H9 (cell line): ENCODE results near the gene CSTF3. TPM values are rescaled to one million over a fixed set of nuclear protein-coding genes. Genes with fewer than 3 reads are reported as not detected.

Source experiments
- DNase-seq: peaks from one replicate; pipeline ENCODE4 v3.0.0-alpha.2; 2017
- H2AFZ ChIP-seq: one replicate; pipeline ENCODE4 v1.6.1; 2013; ENCODE audit warnings: mild to moderate bottlenecking, low read length, control low read depth, moderate library complexity
- H2AK5ac ChIP-seq: 2 replicates; pipeline ENCODE4 v1.6.1; 2013; ENCODE audit warnings: low read length, control low read depth, mixed read lengths; ENCODE audit not compliant: insufficient read length
- H2BK120ac ChIP-seq: one replicate; pipeline ENCODE4 v1.6.1; 2013; ENCODE audit warnings: low read depth, mild to moderate bottlenecking, low read length, control low read depth, inconsistent platforms; ENCODE audit not compliant: poor library complexity, severe bottlenecking
- H2BK12ac ChIP-seq: 2 replicates; pipeline ENCODE4 v1.6.1; 2013; ENCODE audit warnings: low read length, control low read depth, mixed read lengths, low read depth; ENCODE audit not compliant: insufficient read length
- H2BK15ac ChIP-seq: 2 replicates; pipeline ENCODE4 v1.6.1; 2013; ENCODE audit warnings: low read depth, low read length, control low read depth
- H2BK20ac ChIP-seq: one replicate; pipeline ENCODE4 v1.6.1; 2013; ENCODE audit warnings: low read depth, mild to moderate bottlenecking, low read length, control low read depth, inconsistent platforms; ENCODE audit not compliant: poor library complexity, severe bottlenecking
- H2BK5ac ChIP-seq: 2 replicates; pipeline ENCODE4 v1.6.1; 2013; ENCODE audit warnings: low read length, control low read depth, mixed read lengths; ENCODE audit not compliant: insufficient read length
- H3K14ac ChIP-seq: 2 replicates; pipeline ENCODE4 v1.6.1; 2013; ENCODE audit warnings: low read length, control low read depth; ENCODE audit not compliant: insufficient read depth
- H3K18ac ChIP-seq: 2 replicates; pipeline ENCODE4 v1.6.1; 2013; ENCODE audit warnings: low read depth, mild to moderate bottlenecking, mixed read lengths, low read length, control low read depth; ENCODE audit not compliant: insufficient read length
- H3K23ac ChIP-seq: 2 replicates; pipeline ENCODE4 v1.6.1; 2013; ENCODE audit warnings: low read length, control low read depth, mixed read lengths, low read depth; ENCODE audit not compliant: insufficient read length
- H3K23me2 ChIP-seq: 2 replicates; pipeline ENCODE4 v1.6.1; 2013; ENCODE audit warnings: low read depth, mild to moderate bottlenecking, mixed read lengths, low read length, control low read depth; ENCODE audit not compliant: insufficient read length, poor library complexity, severe bottlenecking
- H3K27ac ChIP-seq: 2 replicates; pipeline ENCODE4 v1.5.1; 2013; ENCODE audit warnings: low read length, control low read depth, mixed read lengths, low read depth; ENCODE audit not compliant: insufficient read length
- H3K27me3 ChIP-seq: 2 replicates; pipeline ENCODE4 v1.6.1; 2013; ENCODE audit warnings: low read length, control low read depth, inconsistent platforms; ENCODE audit not compliant: insufficient read depth
- H3K4ac ChIP-seq: 2 replicates; pipeline ENCODE4 v1.6.1; 2013; ENCODE audit warnings: low read depth, mild to moderate bottlenecking, control low read depth, inconsistent platforms, low read length, moderate library complexity
- H3K4me1 ChIP-seq: 2 replicates; pipeline ENCODE4 v1.6.1; 2013; ENCODE audit warnings: low read length, control low read depth, inconsistent platforms; ENCODE audit not compliant: insufficient read depth
- H3K4me2 ChIP-seq: 2 replicates; pipeline ENCODE4 v1.6.1; 2013; ENCODE audit warnings: low read length, control low read depth, mixed read lengths; ENCODE audit not compliant: insufficient read length, insufficient read depth
- H3K56ac ChIP-seq: 2 replicates; pipeline ENCODE4 v1.6.1; 2013; ENCODE audit warnings: low read depth, mild to moderate bottlenecking, mixed read lengths, low read length, control low read depth; ENCODE audit not compliant: insufficient read length
- H3K79me1 ChIP-seq: 2 replicates; pipeline ENCODE4 v1.6.1; 2013; ENCODE audit warnings: low read depth, mild to moderate bottlenecking, moderate library complexity, low read length, control low read depth, inconsistent platforms; ENCODE audit not compliant: insufficient read depth, poor library complexity, severe bottlenecking
- H3K79me2 ChIP-seq: 2 replicates; pipeline ENCODE4 v1.6.1; 2013; ENCODE audit warnings: low read length, control low read depth, inconsistent platforms; ENCODE audit not compliant: insufficient read depth
- H3K9ac ChIP-seq: 2 replicates; pipeline ENCODE4 v1.6.1; 2013; ENCODE audit warnings: low read length, control low read depth, mixed read lengths; ENCODE audit not compliant: insufficient read length; ENCODE audit errors: extremely low read depth
- H3K9me3 ChIP-seq: one replicate; pipeline ENCODE4 v1.6.1; 2013; ENCODE audit warnings: low read depth, low read length, inconsistent platforms; ENCODE audit not compliant: control insufficient read depth
- H3T11ph ChIP-seq: one replicate; pipeline ENCODE4 v1.6.1; 2013; ENCODE audit warnings: mild to moderate bottlenecking, low read length, control low read depth, inconsistent platforms
- H4K20me1 ChIP-seq: one replicate; pipeline ENCODE4 v1.6.1; 2013; ENCODE audit not compliant: control insufficient read depth, insufficient read length, insufficient read depth
- H4K5ac ChIP-seq: 2 replicates; pipeline ENCODE4 v1.6.1; 2013; ENCODE audit warnings: low read depth, mild to moderate bottlenecking, mixed read lengths, low read length, control low read depth; ENCODE audit not compliant: insufficient read length
- H4K8ac ChIP-seq: replicated peaks from 2 replicates; pipeline ENCODE4 v1.6.1; 2013; ENCODE audit warnings: low read length, control low read depth, mixed read lengths, low read depth; ENCODE audit not compliant: insufficient read length
- H4K91ac ChIP-seq: 2 replicates; pipeline ENCODE4 v1.6.1; 2013; ENCODE audit warnings: low read depth, mild to moderate bottlenecking, moderate library complexity, mixed read lengths, low read length, control low read depth; ENCODE audit not compliant: insufficient read length
- H3K27ac Mint-ChIP-seq, 3 experiments: 2 replicates in 2 of 3; 3 replicates in 1 of 3; pipeline ENCODE4 v1.8.0; 2020 to 2021; ENCODE audit warnings: mixed read lengths in 3 of 3, mild to moderate bottlenecking in 1 of 3, moderate library complexity in 1 of 3
- H3K27me3 Mint-ChIP-seq: 2 replicates; pipeline ENCODE4 v1.8.0; 2021; ENCODE audit warnings: low read depth, mild to moderate bottlenecking, moderate library complexity, mixed read lengths
- H3K36me3 Mint-ChIP-seq, 3 experiments: 2 replicates in 2 of 3; 3 replicates in 1 of 3; pipeline ENCODE4 v1.8.0; 2020 to 2021; ENCODE audit warnings: low read depth in 3 of 3, mixed read lengths in 3 of 3; ENCODE audit not compliant: insufficient read depth in 1 of 3
- H3K4me1 Mint-ChIP-seq, 2 experiments: 2 replicates each; pipeline ENCODE4 v1.8.0; 2020; ENCODE audit warnings: mixed read lengths in 2 of 2
- H3K4me3 Mint-ChIP-seq, 2 experiments: 2 replicates in 1 of 2; 3 replicates in 1 of 2; pipeline ENCODE4 v1.8.0; 2020 to 2021; ENCODE audit warnings: mild to moderate bottlenecking in 2 of 2, mixed read lengths in 2 of 2, moderate library complexity in 1 of 2
- H3K9me3 Mint-ChIP-seq, 2 experiments: 2 replicates in 1 of 2; 3 replicates in 1 of 2; pipeline ENCODE4 v1.8.0; 2020; ENCODE audit warnings: mild to moderate bottlenecking in 2 of 2, mixed read lengths in 2 of 2, moderate library complexity in 1 of 2
- WGBS: extraction: QIAGEN DNeasy Blood & Tissue Kit; methylation state at CpG from one replicate; pipeline ENCODE4 v1.1.7; 2013; ENCODE audit warnings: missing lambda C conversion rate, low lambda C conversion rate, mixed read lengths; ENCODE audit not compliant: insufficient read length; ENCODE audit errors: extremely low coverage; 5-methylcytosine and 5-hydroxymethylcytosine counted together
- total RNA-seq: library from RNA; stranded (reverse); gene quantifications from 2 replicates; pipeline ENCODE4 v1.2.1, GENCODE V29; 2021
- TF ChIP-seq, protein P1 (sequence below): fragments of 200-600 bp; sonication (generic); conservative IDR thresholded peaks from 3 replicates; pipeline ENCODE4 v1.8.0; 2021; ENCODE audit warnings: antibody characterized with exemption, mild to moderate bottlenecking

The CSTF3 gene
- total RNA-seq, 1 experiment from 2014 or later = 41.5 TPM

DNA sequence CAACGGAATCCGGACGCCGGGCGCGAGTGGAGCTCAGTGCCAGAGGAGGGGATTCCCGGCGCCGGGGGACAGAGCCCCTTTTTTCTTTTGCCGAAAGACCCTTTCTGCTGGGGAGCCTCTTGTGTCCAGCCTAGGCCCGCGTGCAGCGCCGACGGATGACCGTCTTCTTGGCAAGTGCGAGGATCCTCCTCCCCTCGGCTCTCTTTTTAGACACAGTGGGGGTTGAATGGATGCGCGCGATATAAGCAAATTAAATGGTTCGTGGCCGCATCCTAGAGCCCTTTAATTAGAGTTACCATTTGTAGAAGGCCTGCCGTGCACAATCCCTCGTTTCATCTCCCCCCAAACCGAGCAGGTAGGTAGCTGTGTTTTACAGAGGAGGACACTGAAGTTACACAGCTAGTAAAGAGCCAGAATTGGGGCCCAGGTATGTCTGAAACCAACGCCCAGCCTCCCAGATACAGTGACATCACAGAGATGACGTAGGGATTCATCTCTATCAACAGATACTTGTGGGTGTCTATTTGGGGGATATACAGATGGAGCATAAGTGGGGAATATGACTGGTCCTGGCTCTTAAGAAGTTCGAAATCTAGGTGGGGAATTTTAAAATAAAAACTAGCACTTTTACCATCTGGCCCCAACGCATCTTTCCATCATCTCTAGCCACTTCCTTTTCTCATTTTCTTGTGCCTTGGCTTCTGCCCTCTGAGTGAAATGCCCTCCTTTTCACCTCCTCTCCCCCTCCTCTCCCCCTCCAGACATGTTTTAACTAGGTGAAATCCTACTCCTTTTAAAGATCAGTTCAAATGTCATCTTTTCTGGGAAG is 121.0 kb downstream of the CSTF3 start:
- no peaks in the 10 kb centered on the region for H3K79me1 ChIP-seq
- no CpG with 5 or more reads among the region's 30 CpGs for WGBS
- H2BK20ac ChIP-seq = no peak overlapping the region
- no peak overlapping the region for H2AFZ ChIP-seq
- no peak overlapping the region for H3T11ph ChIP-seq
- H3K9me3 ChIP-seq = no peaks in the 10 kb centered on the region
- H3K23ac ChIP-seq = no peak overlapping the region
- no peak overlapping the region for H3K4ac ChIP-seq
- H3K79me2 ChIP-seq = no peaks in the 10 kb centered on the region
- Mint-ChIP-seq H3K4me1 (peaks cover 11 to 12% of the 10 kb centered on the region in 2 experiments), H3K27ac (peak overlapping the region in 1 of 3 experiments; percentile 72; a peak in 3 of 7 replicates), H3K9me3 (no peaks in the 10 kb centered on the region; a peak in 1 of 5 replicates), H3K27me3 (no peaks in the 10 kb centered on the region), H3K4me3 (peak overlapping the region; percentile 77 to 90), H3K36me3 (peaks cover 14 to 19% (median 18%) of the 10 kb centered on the region in 3 experiments; a peak in 6 of 7 replicates)
- 0 out of 2 replicates have a peak overlapping the region, but pooled peaks have one; percentile 90 for H3K14ac ChIP-seq
- H4K91ac ChIP-seq = no peak overlapping the region
- no peak overlapping the region for H2BK120ac ChIP-seq
- peak overlapping the region; percentile 94 for H3K18ac ChIP-seq
- H2BK5ac ChIP-seq = no peak overlapping the region
- peaks cover 5% of the 10 kb centered on the region for H3K23me2 ChIP-seq
- no peaks in the 10 kb centered on the region for H4K20me1 ChIP-seq
- H3K9ac ChIP-seq = peak overlapping the region; percentile 84
- H3K4me2 ChIP-seq = peak overlapping the region; percentile 92
- H3K56ac ChIP-seq = no peak overlapping the region
- TF ChIP-seq, protein P1, sequence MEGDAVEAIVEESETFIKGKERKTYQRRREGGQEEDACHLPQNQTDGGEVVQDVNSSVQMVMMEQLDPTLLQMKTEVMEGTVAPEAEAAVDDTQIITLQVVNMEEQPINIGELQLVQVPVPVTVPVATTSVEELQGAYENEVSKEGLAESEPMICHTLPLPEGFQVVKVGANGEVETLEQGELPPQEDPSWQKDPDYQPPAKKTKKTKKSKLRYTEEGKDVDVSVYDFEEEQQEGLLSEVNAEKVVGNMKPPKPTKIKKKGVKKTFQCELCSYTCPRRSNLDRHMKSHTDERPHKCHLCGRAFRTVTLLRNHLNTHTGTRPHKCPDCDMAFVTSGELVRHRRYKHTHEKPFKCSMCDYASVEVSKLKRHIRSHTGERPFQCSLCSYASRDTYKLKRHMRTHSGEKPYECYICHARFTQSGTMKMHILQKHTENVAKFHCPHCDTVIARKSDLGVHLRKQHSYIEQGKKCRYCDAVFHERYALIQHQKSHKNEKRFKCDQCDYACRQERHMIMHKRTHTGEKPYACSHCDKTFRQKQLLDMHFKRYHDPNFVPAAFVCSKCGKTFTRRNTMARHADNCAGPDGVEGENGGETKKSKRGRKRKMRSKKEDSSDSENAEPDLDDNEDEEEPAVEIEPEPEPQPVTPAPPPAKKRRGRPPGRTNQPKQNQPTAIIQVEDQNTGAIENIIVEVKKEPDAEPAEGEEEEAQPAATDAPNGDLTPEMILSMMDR = no peak
- H3K27me3 ChIP-seq = no peaks in the 10 kb centered on the region
- H3K4me1 ChIP-seq = no peaks in the 10 kb centered on the region; the same call in 1 of the 2 replicates
- H2AK5ac ChIP-seq = no peak overlapping the region
- no peak overlapping the region for H2BK12ac ChIP-seq
- no peak overlapping the region; the same call in 1 of the 2 replicates for H2BK15ac ChIP-seq
- H3K27ac ChIP-seq = no peak overlapping the region
- peak overlapping the region; percentile 1 for H4K5ac ChIP-seq
- no peak overlapping the region for H4K8ac ChIP-seq
- DNase-seq = no peak
